Measurements from ENCODE around the gene EPHB3. TPM values are rescaled to one million over a fixed set of nuclear protein-coding genes. Genes with fewer than 3 reads are reported as not detected.

The EPHB3 gene
- total RNA-seq, 1 donor from 2014 or later, result 17.2 TPM

GRCh38 chr3:184618811-184619210, 57.2 kb downstream of the EPHB3 start:
- no peak for TF ChIP-seq CTCF (IDR thresholded peaks at IDR 0.05; ENCODE audit: insufficient read depth, low read depth, low read length)
- TF ChIP-seq EZH2 (IDR thresholded peaks at IDR 0.05; ENCODE audit: insufficient read depth, low read length), result no peak
- FAIRE-seq (no peak), DNase-seq (ENCODE audit: low read depth) (no peak)
- no peak overlapping the region for H2AFZ ChIP-seq (ENCODE audit: low read depth, low read length)
- no peak overlapping the region for H3K27ac ChIP-seq (ENCODE audit: low read depth, low read length)
- no peaks in the 10 kb centered on the region for H3K9me3 ChIP-seq (ENCODE audit: insufficient read depth, low read depth, low read length)
- no peak overlapping the region for H3K9ac ChIP-seq (ENCODE audit: low read length)
- peaks cover 23% of the 10 kb centered on the region for H3K4me1 Mint-ChIP-seq (ENCODE audit: low read depth, unreplicated experiment)
- H3K4me3 ChIP-seq (ENCODE audit: insufficient read depth, low read depth, low read length), result no peak overlapping the region
- no peak overlapping the region for H3K4me3 Mint-ChIP-seq (ENCODE audit: unreplicated experiment)
- H3K27ac Mint-ChIP-seq (ENCODE audit: unreplicated experiment), result peak overlapping the region; percentile 38
- H3K79me2 ChIP-seq (ENCODE audit: insufficient read depth, low read length), result no peaks in the 10 kb centered on the region
- no peaks in the 10 kb centered on the region for H4K20me1 ChIP-seq (ENCODE audit: insufficient read depth, low read length)
- no peaks in the 10 kb centered on the region for H3K4me1 ChIP-seq (ENCODE audit: insufficient read depth, low read length)
- no peaks in the 10 kb centered on the region for H3K36me3 ChIP-seq (ENCODE audit: insufficient read depth, low read length)
- peaks cover 2% of the 10 kb centered on the region for H3K9me3 Mint-ChIP-seq (ENCODE audit: unreplicated experiment)
- H3K27me3 ChIP-seq (ENCODE audit: insufficient read depth, low read length), result peaks cover 15% of the 10 kb centered on the region
- no peak overlapping the region for H3K4me2 ChIP-seq (ENCODE audit: low read length)
- H3K36me3 Mint-ChIP-seq (ENCODE audit: low read depth, unreplicated experiment), result no peaks in the 10 kb centered on the region
- peaks cover 11% of the 10 kb centered on the region for H3K27me3 Mint-ChIP-seq (ENCODE audit: low read depth, unreplicated experiment)

- Histone ChIP-seq H3K27me3 (ENCODE audit: insufficient read depth, low read length) (peaks cover 15% of the 10 kb centered on the region), H3K9ac (ENCODE audit: low read length) (no peak overlapping the region), H3K27ac (ENCODE audit: low read depth, low read length) (no peak overlapping the region), H3K79me2 (ENCODE audit: insufficient read depth, low read length) (no peaks in the 10 kb centered on the region), H3K9me3 (ENCODE audit: insufficient read depth, low read depth, low read length) (no peaks in the 10 kb centered on the region), H2AFZ (ENCODE audit: low read depth, low read length) (no peak overlapping the region), H3K4me3 (ENCODE audit: insufficient read depth, low read depth, low read length) (no peak overlapping the region), H3K4me1 (ENCODE audit: insufficient read depth, low read length) (no peaks in the 10 kb centered on the region), H3K4me2 (ENCODE audit: low read length) (no peak overlapping the region), H4K20me1 (ENCODE audit: insufficient read depth, low read length) (no peaks in the 10 kb centered on the region), H3K36me3 (ENCODE audit: insufficient read depth, low read length) (no peaks in the 10 kb centered on the region)
- peaks cover 2% of the 10 kb centered on the region for H3K9me3 Mint-ChIP-seq (ENCODE audit: unreplicated experiment)
- peaks cover 11% of the 10 kb centered on the region for H3K27me3 Mint-ChIP-seq (ENCODE audit: low read depth, unreplicated experiment)
- TF ChIP-seq EZH2 (IDR thresholded peaks at IDR 0.05; ENCODE audit: insufficient read depth, low read length) (no peak), CTCF (IDR thresholded peaks at IDR 0.05; ENCODE audit: insufficient read depth, low read depth, low read length) (no peak)
- no peaks in the 10 kb centered on the region for H3K36me3 Mint-ChIP-seq (ENCODE audit: low read depth, unreplicated experiment)
- no peak overlapping the region for H3K4me3 Mint-ChIP-seq (ENCODE audit: unreplicated experiment)
- DNase-seq (ENCODE audit: low read depth) (no peak), FAIRE-seq (no peak)
- H3K27ac Mint-ChIP-seq (ENCODE audit: unreplicated experiment), result peak overlapping the region; percentile 38
- H3K4me1 Mint-ChIP-seq (ENCODE audit: low read depth, unreplicated experiment), result peaks cover 23% of the 10 kb centered on the region
Observed at GRCh38 chr3:184619369-184619768, 57.8 kb downstream of the EPHB3 start.

- no peak for FAIRE-seq
- H3K27ac Mint-ChIP-seq (ENCODE audit: unreplicated experiment), result peak overlapping the region; percentile 23
- no peak for DNase-seq (ENCODE audit: low read depth)
Observed at GRCh38 chr3:184619787-184620430, 58.3 kb downstream of the EPHB3 start.

More at GRCh38 chr3:184619787-184620430, 58.3 kb downstream of the EPHB3 start:
- no peak overlapping the region for H3K4me3 ChIP-seq (ENCODE audit: insufficient read depth, low read depth, low read length)
- H4K20me1 ChIP-seq (ENCODE audit: insufficient read depth, low read length), result no peaks in the 10 kb centered on the region
- TF ChIP-seq CTCF (IDR thresholded peaks at IDR 0.05; ENCODE audit: insufficient read depth, low read depth, low read length) (no peak), EZH2 (IDR thresholded peaks at IDR 0.05; ENCODE audit: insufficient read depth, low read length) (no peak)
- H3K36me3 ChIP-seq (ENCODE audit: insufficient read depth, low read length), result no peaks in the 10 kb centered on the region
- no peak overlapping the region for H3K4me2 ChIP-seq (ENCODE audit: low read length)
- peaks cover 15% of the 10 kb centered on the region for H3K27me3 ChIP-seq (ENCODE audit: insufficient read depth, low read length)
- H3K9me3 Mint-ChIP-seq (ENCODE audit: unreplicated experiment), result peaks cover 2% of the 10 kb centered on the region
- peaks cover 23% of the 10 kb centered on the region for H3K4me1 Mint-ChIP-seq (ENCODE audit: low read depth, unreplicated experiment)
- no peak overlapping the region for H3K27ac ChIP-seq (ENCODE audit: low read depth, low read length)
- H3K9ac ChIP-seq (ENCODE audit: low read length), result no peak overlapping the region
- H3K79me2 ChIP-seq (ENCODE audit: insufficient read depth, low read length), result no peaks in the 10 kb centered on the region
- H3K4me3 Mint-ChIP-seq (ENCODE audit: unreplicated experiment), result no peak overlapping the region
- H3K36me3 Mint-ChIP-seq (ENCODE audit: low read depth, unreplicated experiment), result no peaks in the 10 kb centered on the region
- no peaks in the 10 kb centered on the region for H3K9me3 ChIP-seq (ENCODE audit: insufficient read depth, low read depth, low read length)
- H3K27me3 Mint-ChIP-seq (ENCODE audit: low read depth, unreplicated experiment), result peaks cover 11% of the 10 kb centered on the region
- H2AFZ ChIP-seq (ENCODE audit: low read depth, low read length), result no peak overlapping the region
- no peaks in the 10 kb centered on the region for H3K4me1 ChIP-seq (ENCODE audit: insufficient read depth, low read length)
